Measurements from ENCODE around the gene PTPRD.

- TF ChIP-seq, protein P1, sequence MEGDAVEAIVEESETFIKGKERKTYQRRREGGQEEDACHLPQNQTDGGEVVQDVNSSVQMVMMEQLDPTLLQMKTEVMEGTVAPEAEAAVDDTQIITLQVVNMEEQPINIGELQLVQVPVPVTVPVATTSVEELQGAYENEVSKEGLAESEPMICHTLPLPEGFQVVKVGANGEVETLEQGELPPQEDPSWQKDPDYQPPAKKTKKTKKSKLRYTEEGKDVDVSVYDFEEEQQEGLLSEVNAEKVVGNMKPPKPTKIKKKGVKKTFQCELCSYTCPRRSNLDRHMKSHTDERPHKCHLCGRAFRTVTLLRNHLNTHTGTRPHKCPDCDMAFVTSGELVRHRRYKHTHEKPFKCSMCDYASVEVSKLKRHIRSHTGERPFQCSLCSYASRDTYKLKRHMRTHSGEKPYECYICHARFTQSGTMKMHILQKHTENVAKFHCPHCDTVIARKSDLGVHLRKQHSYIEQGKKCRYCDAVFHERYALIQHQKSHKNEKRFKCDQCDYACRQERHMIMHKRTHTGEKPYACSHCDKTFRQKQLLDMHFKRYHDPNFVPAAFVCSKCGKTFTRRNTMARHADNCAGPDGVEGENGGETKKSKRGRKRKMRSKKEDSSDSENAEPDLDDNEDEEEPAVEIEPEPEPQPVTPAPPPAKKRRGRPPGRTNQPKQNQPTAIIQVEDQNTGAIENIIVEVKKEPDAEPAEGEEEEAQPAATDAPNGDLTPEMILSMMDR (IDR thresholded peaks at IDR 0.05), result no peak
- TF ChIP-seq POLR2A (IDR thresholded peaks at IDR 0.05), result no peak
Measured at GRCh38 chr9:9603345-9603744, 1009.5 kb downstream of the PTPRD start.

Data from thyroid gland (tissue), 4 donors.